Dermis microvascular lymphatic vessel endothelial cell (primary cell): ENCODE measurements around the gene CLEC12A. TPM values are rescaled to one million over a fixed set of nuclear protein-coding genes. Genes with fewer than 3 reads are reported as not detected.
A peak's percentile ranks its signal among the peaks of the same experiment; 100 is the strongest.
"Not testable (repeated sequence)": the region's sequence is repeated elsewhere in the genome, so short reads cannot be mapped to it uniquely, and the experiment has no call there.

Experiments
- DNase-seq, 2 donors: peaks; one replicate each; pipeline versions ENCODE4 v3.0.0 to v3.0.0-alpha.2; 2010; ENCODE audit warnings: low read depth in 2 of 2
- total RNA-seq: library from RNA; depleted of rRNA; stranded (reverse); fragments of >200 nt; gene quantifications from 2 replicates; pipeline ENCODE4 v1.2.1, GENCODE V29; 2014

The CLEC12A gene
- total RNA-seq, result not detected in 2 replicates

DNA sequence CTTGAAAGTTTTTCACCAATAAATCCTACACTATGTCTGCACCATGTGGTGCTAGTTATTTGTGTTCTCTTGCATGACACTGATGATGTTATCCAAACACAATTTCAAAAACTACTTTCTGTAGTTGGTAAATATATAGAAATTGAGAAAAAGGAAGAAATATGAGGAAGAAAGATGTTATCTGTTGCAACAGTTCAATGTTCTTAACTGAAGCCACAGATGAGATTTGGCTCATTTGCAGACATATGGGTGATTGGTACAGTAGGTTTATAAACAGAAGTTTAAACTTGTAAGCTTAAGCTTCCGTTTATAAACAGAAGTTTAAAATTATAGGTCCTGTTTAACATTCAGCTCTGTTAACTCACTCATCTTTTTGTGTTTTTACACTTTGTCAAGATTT is at the start of gene CLEC12A:
TSS of gene CLEC12A (plus strand) at position 229 of the 400 bp plus-strand sequence. CDS start 188 bp downstream, outside the sequence.
- no peak for DNase-seq

DNA sequence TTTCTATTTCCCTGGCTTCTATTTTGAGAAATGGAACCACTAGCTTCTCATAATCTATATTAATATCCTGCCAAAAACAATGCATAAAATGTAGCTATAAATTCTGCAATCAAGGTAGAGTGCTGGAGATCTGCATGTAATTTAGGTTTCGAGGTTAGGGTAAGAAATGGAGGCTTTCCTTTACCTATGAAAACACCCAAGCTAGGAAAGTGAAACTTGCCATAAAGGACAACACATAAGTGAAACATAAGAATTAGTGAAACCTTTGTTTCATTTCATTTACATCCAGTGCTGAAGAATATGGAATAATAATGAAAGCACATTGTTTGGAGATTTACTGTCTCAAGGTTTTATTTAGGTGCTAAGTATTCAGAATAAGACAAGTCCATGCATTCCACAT is 48.8 kb upstream of the CLEC12A start:
- no peak for DNase-seq

DNA sequence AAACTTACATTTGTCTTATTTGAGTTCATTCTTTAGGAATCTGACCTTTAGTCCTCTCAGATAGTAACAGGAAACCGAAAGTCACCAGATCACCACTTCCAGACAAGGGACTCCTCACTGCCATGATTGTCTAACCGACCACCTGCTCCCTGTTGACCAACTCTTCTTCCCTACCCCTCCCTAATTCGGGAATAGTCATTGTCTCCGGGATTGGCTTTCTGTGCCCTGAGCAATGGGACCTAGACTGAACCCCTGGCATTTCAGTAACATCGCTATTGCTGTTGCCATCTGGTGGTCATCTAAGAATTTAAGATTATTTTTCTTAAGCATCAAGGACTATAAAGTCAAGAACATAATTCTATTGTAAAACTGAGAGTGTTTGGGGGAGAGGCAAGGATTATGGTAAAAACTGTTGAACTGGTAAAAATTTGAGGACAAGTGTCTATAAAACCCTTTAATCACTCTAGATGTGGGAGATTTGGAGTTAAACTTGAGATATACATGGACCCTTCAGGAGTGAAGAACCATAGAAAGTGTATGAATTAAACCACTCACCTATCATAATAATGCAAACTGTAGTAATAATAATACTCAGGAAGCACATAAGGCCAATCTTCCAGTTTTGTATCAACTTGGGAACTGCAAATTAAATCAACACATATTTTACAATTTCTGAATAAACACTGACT is 45.4 kb upstream of the CLEC12A start:
- DNase-seq, result peak; percentile 36 to 58

DNA sequence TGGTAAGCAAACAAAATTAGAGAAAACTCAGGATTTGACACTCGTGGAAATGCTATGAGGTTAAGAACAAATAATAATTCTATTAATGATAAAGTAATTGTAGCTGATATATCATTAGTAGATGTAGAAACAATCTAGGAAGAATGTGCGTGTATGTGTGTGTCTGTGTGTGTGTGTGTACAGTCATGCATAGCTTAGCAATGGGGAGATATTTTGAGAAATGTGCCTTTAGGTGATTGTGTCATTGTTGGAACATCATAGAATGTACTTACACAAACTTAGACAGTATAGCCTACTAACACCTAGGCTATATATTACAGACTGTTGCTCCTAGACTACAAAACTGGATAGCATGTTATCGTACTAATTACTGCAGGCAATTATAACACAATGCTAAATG is 44.3 kb upstream of the CLEC12A start:
- no peak for DNase-seq

DNA sequence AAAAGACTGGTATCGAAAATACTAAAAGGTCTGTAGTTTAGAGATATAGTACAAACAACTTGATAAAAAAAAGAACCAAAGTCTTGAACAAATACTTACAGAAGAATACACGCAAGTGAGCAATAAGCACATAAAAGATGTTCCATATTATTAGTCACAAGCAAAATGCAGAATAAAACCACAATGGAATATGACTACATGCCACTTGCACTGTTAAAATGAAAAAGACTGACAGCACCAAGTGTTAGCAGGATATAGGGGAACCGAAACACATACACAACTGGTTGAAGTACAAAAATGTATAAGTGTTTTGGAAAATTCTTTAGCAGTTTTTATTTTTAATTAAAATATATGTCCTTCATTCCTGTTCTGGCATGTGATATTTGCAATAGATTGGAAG is 42.6 kb upstream of the CLEC12A start:
- no peak for DNase-seq

DNA sequence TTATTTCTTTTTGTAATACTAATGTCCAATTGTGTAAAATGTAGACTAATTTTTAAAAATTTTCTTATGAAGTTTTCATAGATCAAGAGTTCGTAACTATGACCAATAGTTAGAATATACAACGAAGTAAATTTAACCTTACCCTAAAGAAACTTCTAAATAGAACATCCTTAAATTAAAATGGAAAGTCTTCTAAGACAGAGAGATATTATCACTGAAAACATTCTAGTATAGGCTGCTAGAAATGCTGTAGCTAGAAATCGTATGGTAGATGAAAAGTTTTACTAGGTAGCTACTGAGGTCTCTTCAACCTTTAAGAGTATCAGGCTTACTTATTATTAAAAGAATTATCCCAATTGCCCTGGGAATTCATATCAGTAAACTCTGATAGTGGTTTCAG is 40.0 kb upstream of the CLEC12A start:
- DNase-seq, result no peak

DNA sequence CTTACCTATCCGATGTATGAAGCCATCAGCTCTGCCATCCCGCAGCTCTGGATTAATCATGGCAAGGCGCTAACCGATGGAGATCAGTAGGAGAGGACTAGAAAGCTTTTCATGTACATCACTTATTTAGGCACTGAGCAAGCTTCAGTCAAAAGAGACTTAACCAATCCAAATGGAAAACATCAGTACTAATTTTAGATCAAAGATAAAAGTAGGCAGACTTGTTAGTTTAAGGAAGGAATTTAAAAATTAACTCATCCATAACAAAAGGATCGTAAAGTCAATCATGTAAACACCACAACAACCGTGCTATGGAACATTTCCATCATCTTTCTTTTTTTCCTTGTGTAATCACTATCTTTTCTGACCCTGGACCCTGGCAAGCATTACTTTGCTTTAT is 38.9 kb upstream of the CLEC12A start, which contains the start of gene CLEC2A:
TSS of gene CLEC2A (minus strand) at position 101 of the 400 bp plus-strand sequence. CDS start at position 60, 41 bp downstream.
- no peak for DNase-seq

DNA sequence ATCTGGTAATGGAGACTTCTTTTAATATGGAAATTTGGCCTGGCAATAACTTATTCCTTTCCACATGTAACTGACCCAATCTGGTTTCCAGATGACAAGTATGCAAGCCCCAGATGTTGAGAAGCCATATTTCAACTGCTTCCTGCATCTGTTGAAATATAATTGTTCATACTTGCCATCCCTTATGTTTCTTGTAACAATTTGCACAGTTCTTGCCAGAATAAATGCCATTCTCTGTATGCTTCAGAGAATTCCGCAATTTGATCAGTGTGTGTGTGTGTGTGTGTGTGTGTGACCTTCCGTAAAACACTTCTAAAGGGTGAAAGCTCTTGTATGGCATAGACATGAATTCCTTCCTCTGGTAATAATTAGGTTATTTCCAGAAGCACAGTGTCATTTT is 37.3 kb upstream of the CLEC12A start:
- no peak for DNase-seq

DNA sequence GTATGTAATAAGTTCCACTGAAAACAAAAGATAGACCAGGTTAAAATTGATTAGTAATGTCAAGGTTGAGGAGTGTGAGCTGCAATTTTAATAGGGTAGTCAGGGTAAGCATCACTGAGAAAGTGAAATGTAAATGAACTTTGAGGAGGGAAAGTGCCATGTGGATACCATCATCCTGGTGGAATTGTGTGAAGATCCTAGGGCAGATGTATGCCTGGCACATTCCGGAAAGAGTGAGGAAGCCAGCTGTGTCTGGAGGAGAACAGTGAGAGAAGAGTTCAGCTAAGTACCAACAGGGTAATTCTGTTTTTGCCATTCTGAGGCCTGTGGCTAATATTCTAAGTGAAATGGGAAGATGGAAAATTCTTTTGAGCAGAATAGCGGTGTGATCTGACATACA is 36.2 kb upstream of the CLEC12A start:
- no peak for DNase-seq

DNA sequence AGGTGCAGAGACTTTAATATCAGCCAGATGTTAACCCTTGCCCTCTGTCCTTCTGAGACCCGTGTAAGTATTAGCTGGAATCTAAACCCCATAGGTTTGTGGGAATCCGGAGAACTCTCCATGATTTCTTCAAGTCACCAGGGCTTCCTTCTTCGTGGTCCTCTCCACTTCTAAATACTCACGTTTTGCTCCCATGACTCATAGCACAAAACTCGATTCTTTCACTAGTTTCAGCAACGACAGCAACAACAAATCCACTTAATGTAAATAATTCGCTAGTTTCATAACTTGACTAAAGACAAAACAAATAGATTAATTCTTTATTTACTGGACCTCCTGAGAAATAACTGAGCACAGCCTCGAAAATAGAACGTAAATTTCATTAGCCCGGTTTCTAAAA is 34.6 kb upstream of the CLEC12A start:
- no peak for DNase-seq

DNA sequence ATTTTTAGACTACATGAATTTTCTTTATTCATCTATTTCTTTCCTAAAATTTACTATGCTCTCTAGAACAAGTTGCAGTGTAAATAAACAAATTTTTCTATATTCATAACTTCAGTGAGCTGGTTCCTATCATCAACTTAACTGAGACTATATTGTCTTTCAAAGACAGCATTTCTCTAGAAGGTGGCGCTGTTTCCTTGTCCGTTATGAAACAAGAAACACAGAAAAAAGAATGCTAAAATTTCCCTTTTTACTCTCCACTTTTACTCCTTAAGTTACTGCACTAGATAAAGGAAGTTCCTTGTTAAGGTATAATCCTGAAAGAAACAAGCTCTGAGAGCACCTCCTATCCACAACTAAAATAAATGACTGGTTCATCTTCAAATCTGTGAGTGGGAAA is 30.8 kb upstream of the CLEC12A start:
- peak in 1 of 2 donors; percentile 5 for DNase-seq

DNA sequence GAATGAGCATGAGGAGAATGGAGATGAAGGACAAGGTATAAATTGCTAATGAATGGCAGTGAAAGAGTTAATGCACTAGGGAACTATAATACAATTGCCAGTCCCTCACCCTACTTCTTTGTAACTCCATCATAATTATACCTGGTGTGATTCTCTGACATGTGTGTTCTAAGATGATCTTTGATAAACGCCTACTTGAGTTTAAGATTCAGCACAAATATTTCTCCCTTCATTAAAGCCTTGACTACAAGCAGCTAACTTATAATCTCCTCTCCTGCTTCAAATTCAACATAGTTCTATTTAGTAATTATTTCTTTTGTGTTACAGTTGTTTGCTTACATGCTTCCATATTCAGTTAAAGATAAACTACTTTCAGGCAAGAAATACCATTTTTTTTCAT is 29.4 kb upstream of the CLEC12A start:
- no peak for DNase-seq

DNA sequence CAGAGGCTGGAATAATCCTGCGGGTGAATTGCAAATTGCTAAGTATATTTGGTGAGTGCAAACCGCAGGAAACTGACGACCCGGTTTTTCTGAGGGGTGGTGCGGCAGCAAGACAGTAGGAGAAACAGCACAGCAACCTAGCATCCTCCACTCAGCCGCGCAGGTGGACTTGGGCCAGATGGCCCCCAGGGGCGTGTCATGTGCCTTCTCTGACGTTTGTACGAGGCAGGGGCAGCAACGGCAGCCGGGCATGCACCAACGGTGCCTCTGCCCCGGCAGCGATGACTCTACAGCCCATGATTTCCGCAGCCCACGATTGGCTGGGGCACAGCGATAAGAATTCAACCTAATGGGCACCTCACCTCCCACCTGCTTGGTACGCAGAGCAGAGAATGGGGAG is 28.0 kb upstream of the CLEC12A start:
- no peak for DNase-seq

DNA sequence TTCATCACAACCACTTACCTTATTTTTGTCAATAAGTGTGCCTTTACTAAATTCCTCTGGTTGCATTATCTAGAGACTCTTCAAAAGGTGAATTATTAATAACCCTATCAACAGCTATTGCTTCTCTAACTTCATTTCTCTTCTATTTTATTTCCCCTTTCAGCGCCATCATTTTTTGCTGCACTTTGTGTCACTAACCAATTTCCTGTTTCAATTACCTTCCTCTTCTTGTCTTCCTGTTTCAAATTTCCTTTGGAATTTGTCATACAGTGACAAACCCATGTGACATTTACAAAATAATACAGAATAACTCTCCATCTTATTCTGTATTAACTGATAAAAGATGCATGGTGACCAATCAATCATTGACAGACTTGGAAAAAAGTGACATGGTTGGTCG is 26.8 kb upstream of the CLEC12A start:
- no peak for DNase-seq

DNA sequence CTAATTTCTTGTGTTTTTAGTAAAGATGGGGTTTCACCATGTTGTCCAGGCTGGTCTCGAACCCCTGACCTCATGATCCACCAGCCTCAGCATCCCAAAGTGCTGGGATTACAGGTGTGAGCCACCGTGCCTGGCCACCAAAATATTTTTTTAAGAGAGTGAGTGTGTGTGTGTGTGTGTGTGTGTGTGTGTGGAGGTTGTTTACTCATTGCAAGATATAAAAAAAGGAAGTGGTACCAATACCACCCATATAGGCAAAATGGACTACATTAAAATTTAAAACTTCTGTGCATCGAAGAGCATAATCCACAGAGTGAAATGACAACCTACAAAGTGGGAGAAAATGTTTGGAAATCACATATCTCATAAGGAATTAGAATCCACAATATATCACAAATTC is 23.5 kb upstream of the CLEC12A start:
- no peak for DNase-seq

DNA sequence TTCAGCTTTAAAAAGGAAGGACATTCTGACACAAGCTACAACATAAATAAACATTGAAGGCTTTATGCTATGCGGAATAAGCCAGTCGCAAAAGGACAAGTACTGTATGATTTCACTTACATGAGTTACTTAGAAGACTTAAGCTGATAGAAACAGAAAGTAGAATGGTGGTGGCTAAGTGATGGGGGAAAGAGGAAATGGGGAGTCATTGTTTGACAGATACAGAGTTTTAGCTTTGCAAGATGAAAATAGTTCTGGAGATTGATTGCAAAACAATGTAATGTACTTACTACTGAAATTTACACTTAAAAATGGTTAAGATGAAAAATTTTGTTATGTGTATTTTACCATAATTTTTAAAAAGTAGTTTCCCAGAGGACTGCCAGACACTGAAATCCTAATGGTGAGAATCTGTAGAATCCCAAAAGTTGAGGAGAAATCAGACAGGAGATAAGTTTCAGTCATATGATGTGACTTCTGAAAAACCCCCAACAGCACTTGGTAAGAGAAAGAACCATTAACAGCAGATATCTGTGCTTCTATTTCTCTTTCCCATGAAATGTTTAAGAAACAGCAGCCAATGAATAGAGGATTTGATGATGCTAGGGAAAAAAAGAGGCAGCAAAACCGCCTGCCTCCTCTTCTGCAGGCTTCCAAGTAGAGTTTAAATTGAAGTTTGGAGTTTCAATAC is 22.5 kb upstream of the CLEC12A start:
- DNase-seq, result no peak

DNA sequence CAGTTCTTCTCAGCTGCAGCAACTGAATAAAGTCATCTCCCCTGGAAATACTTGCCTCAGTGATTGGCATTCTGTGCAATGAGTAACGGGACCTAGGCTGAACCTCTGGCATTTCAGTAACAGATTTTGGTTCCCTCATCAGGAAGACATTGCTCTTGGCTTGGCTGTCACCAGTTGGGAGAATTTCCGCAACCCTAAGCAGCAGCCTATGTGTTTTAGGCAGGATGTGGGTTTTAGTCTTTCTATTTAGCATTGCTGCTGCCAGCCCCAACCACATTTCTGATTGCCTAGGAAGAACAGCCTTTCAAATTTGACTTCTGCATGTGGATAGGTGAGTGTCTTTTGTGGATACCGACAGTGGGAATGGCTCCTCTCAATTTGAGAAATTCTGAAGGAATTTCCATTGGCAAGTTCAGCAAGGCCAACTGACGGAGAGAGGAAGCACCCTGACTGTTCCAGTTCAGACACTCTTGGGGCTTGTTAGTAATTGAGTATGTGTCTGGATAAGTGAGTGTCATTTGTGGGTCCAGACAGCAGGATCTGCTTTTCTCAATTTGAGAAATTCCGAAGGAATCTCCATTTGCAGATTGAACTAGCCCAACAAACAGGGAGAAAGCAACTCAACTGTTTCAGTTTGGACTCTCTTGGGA is 20.1 kb upstream of the CLEC12A start:
- no peak for DNase-seq

DNA sequence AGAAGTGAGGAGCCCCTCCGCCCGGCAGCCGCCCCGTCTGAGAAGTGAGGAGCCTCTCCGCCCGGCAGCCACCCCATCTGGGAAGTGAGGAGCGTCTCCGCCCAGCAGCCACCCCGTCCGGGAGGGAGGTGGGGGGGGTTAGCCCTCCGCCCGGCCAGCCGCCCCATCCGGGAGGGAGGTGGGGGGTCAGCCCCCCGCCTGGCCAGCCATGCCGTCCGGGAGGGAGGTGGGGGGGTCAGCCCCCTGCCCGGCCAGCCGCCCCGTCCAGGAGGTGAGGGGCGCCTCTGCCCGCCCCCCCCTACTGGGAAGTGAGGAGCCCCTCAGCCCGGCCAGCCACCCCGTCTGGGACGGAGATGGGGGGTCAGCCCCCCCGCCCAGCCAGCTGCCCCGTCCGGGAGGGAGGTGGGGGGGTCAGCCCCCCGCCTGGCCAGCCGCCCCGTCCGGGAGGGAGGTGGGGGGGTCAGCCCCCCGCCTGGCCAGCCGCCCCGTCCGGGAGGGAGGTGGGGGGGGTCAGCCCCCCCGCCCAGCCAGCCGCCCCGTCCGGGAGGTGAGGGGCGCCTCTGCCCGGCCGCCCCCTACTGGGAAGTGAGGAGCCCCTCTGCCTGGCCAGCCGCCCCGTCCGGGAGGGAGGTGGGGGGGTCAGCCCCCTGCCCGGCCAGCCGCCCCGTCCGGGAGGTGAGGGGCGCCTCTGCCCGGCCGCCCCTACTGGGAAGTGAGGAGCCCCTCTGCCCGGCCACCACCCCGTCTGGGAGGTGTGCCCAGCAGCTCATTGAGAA is 18.1 kb upstream of the CLEC12A start:
- DNase-seq, result not testable (repeated sequence)

DNA sequence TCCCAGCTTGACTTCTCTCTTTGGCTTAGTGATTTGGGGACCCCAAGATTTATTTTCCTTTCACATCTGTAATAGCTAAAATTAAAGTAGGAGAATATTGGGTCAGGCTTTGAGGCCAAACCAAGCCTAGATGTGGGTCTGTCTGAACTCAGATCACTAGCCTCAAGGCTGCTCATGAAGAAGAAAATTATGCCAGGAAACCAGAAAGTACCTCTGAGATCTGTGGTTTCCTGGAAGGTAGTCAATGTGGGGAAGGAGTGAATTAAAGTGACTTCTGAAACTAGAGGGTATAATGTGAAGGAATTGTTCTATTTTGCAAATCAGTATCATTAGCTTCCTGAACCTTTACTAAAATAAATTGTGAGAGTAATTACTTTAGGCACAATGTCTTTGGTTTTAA is 13.4 kb upstream of the CLEC12A start:
- DNase-seq, result no peak

DNA sequence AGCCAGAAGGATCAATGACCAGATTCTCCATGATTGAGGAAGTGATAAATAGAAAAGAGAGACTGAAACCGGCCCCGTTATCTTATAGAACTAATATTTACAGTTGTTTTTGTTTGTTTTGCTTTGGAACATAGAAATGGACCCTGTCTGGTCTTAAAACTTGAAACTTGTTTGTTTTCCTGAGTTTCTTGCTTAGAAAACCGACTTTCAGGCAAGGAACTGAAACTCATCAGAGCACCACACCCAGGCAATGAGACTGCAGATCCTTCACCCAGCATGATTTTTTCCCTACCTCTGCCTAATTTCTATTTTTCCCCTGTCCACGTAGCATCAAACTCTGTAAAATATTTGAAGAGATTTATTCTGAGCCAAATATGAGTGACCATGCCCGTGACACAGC is 10.6 kb upstream of the CLEC12A start:
- DNase-seq, result no peak

DNA sequence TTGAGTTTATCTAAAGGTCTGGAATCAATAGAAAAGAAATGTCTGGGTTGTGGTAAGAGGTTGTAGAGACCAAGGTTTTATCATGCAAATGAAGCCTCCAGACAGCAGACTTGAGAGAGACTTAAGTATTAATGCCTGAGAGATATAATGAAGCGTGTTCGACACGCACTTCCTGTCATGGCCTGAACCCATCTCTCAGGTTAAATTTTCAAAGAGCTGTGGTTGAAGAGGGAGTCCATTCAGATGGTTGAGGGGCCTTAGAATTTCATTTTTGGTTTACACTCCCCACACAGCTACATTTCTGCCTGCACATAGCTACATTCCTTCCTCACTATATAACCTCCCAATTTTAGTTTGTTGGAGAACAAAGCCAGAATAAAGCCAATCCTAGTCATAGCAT is 10.1 kb upstream of the CLEC12A start:
- no peak for DNase-seq

DNA sequence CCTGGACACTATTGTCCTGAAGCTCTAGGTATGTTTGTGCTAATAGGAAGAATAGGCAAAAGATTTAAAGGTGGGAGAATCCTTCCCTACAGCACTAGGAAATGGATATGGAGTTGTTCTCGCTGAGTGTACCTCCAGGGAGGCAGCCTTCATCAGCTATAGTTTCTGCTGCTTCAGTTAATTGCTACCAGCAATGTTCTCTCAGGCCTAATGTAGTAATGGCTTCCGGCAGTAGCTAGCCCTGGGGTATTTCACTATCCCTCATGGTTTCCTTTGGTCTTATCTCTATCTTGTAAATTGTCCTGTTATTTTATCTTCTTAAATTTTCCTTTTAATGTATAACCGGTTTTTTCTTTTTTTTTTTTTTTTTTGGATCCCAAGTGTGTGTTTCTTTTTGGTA is 9.3 kb upstream of the CLEC12A start:
- DNase-seq, result no peak
